ENCODE measurements around the gene PRAMEF12.

- TF ChIP-seq, protein P1, sequence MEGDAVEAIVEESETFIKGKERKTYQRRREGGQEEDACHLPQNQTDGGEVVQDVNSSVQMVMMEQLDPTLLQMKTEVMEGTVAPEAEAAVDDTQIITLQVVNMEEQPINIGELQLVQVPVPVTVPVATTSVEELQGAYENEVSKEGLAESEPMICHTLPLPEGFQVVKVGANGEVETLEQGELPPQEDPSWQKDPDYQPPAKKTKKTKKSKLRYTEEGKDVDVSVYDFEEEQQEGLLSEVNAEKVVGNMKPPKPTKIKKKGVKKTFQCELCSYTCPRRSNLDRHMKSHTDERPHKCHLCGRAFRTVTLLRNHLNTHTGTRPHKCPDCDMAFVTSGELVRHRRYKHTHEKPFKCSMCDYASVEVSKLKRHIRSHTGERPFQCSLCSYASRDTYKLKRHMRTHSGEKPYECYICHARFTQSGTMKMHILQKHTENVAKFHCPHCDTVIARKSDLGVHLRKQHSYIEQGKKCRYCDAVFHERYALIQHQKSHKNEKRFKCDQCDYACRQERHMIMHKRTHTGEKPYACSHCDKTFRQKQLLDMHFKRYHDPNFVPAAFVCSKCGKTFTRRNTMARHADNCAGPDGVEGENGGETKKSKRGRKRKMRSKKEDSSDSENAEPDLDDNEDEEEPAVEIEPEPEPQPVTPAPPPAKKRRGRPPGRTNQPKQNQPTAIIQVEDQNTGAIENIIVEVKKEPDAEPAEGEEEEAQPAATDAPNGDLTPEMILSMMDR (IDR thresholded peaks at IDR 0.05) = no peak
- no peak for TF ChIP-seq POLR2A (IDR thresholded peaks at IDR 0.05)
Measured at GRCh38 chr1:12769031-12769430, 4.5 kb upstream of the PRAMEF12 start.
